GM12878 (cell line): Measurements from ENCODE around the gene TPM4. TPM values are rescaled to one million over a fixed set of nuclear protein-coding genes. Genes with fewer than 3 reads are reported as not detected.

ENCODE experiments used
- ATAC-seq: fragments of 200-7000 bp; cut with Tn5 transposase; 3 replicates; pipeline ENCODE4 v1.9.1; 2020; ENCODE audit warnings: mild to moderate bottlenecking, moderate library complexity
- BruUV-seq: library from RNA; stranded (reverse); fragments of 400-500 nt; replicated peaks from 2 replicates; lab custom pipeline; 2021; lab: Mats Ljungman, UMichigan
- CTCF ChIA-PET: fragments of 300-600 bp; sonication (Branson Sonifier 250); formaldehyde crosslinking; extraction: SDS; loops from one replicate; lab custom pipeline; 2021; ENCODE audit warnings: inconsistent platforms; lab: Yijun Ruan, JAX
- POLR2A ChIA-PET: fragments of 350-600 bp; formaldehyde crosslinking; extraction: SDS; loops from one replicate; lab custom pipeline; 2021; ENCODE audit warnings: inconsistent platforms; lab: Charles Lee
- RAD21 ChIA-PET: fragments of 300-600 bp; sonication (Branson Sonifier 250); formaldehyde crosslinking; loops from one replicate; lab custom pipeline; 2023; ENCODE audit warnings: antibody characterized with exemption; ENCODE audit not compliant: unreplicated experiment; lab: Charles Lee
- SMC1A ChIA-PET: fragments of 300-600 bp; sonication (Branson Sonifier 250); formaldehyde crosslinking; loops from one replicate; lab custom pipeline; 2023; ENCODE audit not compliant: unreplicated experiment, uncharacterized antibody; lab: Charles Lee
- DNase-seq: peaks from one replicate; pipeline ENCODE4 v3.0.0-alpha.2; 2011; ENCODE audit warnings: low read depth, low spot score
- FAIRE-seq: peaks from 3 replicates; lab custom pipeline; 2011; peaks lifted over from hg19 to GRCh38; lab: Jason Lieb, UNC
- H2AFZ ChIP-seq: 2 replicates; pipeline ENCODE4 v1.6.0; 2011; ENCODE audit warnings: low read depth, low read length, control low read depth; ENCODE audit not compliant: control insufficient read depth
- H3K27ac ChIP-seq: 2 replicates; pipeline ENCODE4 v1.5.1; 2011; ENCODE audit warnings: control low read depth; ENCODE audit not compliant: control insufficient read depth, insufficient read depth
- H3K27me3 ChIP-seq, 2 experiments: replicated peaks in 1 of 2; 2 replicates each; pipeline versions ENCODE4 v1.6.0 to v1.6.1; 2011; ENCODE audit warnings: low read length in 1 of 2; ENCODE audit not compliant: control insufficient read depth in 2 of 2, insufficient read depth in 2 of 2
- H3K36me3 ChIP-seq, 2 experiments: 2 replicates each; pipeline ENCODE4 v1.5.1; 2011; ENCODE audit warnings: low read length in 1 of 2; ENCODE audit not compliant: control insufficient read depth in 2 of 2, insufficient read depth in 2 of 2
- H3K4me1 ChIP-seq: 2 replicates; pipeline ENCODE4 v1.6.1; 2011; ENCODE audit warnings: mild to moderate bottlenecking, low read length, moderate library complexity, mixed read lengths; ENCODE audit not compliant: control insufficient read depth, insufficient read depth
- H3K4me2 ChIP-seq: 2 replicates; pipeline ENCODE4 v1.6.0; 2011; ENCODE audit warnings: control low read depth; ENCODE audit not compliant: control insufficient read depth, insufficient read depth
- H3K4me3 ChIP-seq: fragments of 200-600 bp; sonication (generic); 2 replicates; pipeline ENCODE4 v1.5.1; 2016
- H3K79me2 ChIP-seq: 2 replicates; pipeline ENCODE4 v1.6.0; 2011; ENCODE audit warnings: low read length; ENCODE audit not compliant: control insufficient read depth, insufficient read depth
- H3K9ac ChIP-seq: 2 replicates; pipeline ENCODE4 v1.8.0; 2011; ENCODE audit warnings: low read length, control low read depth, mixed read lengths; ENCODE audit not compliant: control insufficient read depth, insufficient read depth
- H3K9me3 ChIP-seq: replicated peaks from 3 replicates; pipeline ENCODE4 v1.5.1; 2011; ENCODE audit warnings: mild to moderate bottlenecking, low read length; ENCODE audit not compliant: control insufficient read depth, insufficient read depth
- H4K20me1 ChIP-seq: 2 replicates; pipeline ENCODE4 v1.6.0; 2011; ENCODE audit not compliant: control insufficient read depth, insufficient read depth
- CBX5 ChIP-seq: sonication (generic); IDR thresholded peaks from 2 replicates; pipeline ENCODE4 v1.6.1; 2016; ENCODE audit warnings: low read depth, moderate library complexity, mild to moderate bottlenecking, inconsistent platforms
- CHD2 ChIP-seq: IDR thresholded peaks from 2 replicates; pipeline ENCODE4 v1.6.1; 2011; ENCODE audit warnings: low read depth, low read length, improper control_type of control experiment, borderline replicate concordance
- ESRRA ChIP-seq: IDR thresholded peaks from 2 replicates; pipeline ENCODE4 v1.6.1; 2012; ENCODE audit warnings: mild to moderate bottlenecking, low read length, improper control_type of control experiment
- ETV6 ChIP-seq, 2 experiments: fragments of 450-650 bp in 1 of 2; IDR thresholded peaks in 1 of 2; conservative IDR thresholded peaks in 1 of 2; 2 replicates each; pipeline ENCODE4 v1.6.1; 2014; ENCODE audit warnings: antibody characterized with exemption in 1 of 2, borderline replicate concordance in 1 of 2, low read depth in 1 of 2, mild to moderate bottlenecking in 1 of 2, moderate library complexity in 1 of 2
- FOS ChIP-seq: IDR thresholded peaks from 3 replicates; pipeline ENCODE4 v1.6.1; 2011; ENCODE audit warnings: borderline replicate concordance; ENCODE audit not compliant: insufficient read length; ENCODE audit errors: extremely low read depth
- JUNB ChIP-seq: IDR thresholded peaks from 2 replicates; pipeline ENCODE4 v1.6.1; 2016; ENCODE audit warnings: antibody characterized with exemption, mild to moderate bottlenecking
- NR2F1 ChIP-seq: fragments of 450-650 bp; conservative IDR thresholded peaks from 2 replicates; pipeline ENCODE4 v1.6.1; 2017; ENCODE audit warnings: mild to moderate bottlenecking
- RAD21 ChIP-seq: IDR thresholded peaks from 2 replicates; pipeline ENCODE4 v1.6.1; 2011; ENCODE audit warnings: mild to moderate bottlenecking, low read depth, low read length, moderate library complexity; ENCODE audit not compliant: insufficient read depth
- SMAD1 ChIP-seq: fragments of 450-650 bp; IDR thresholded peaks from 2 replicates; pipeline ENCODE4 v1.6.1; 2018; ENCODE audit warnings: mild to moderate bottlenecking, low read depth; ENCODE audit not compliant: partially characterized antibody
- TCF12 ChIP-seq: IDR thresholded peaks from 2 replicates; pipeline ENCODE4 v1.6.1; 2011; ENCODE audit warnings: low read depth, mild to moderate bottlenecking, low read length
- TCF3 ChIP-seq: IDR thresholded peaks from 2 replicates; pipeline ENCODE4 v1.6.1; 2012; ENCODE audit warnings: low read depth, mild to moderate bottlenecking, low read length, borderline replicate concordance; ENCODE audit not compliant: insufficient read depth
- WRNIP1 ChIP-seq: IDR thresholded peaks from 2 replicates; pipeline ENCODE4 v1.6.1; 2011; ENCODE audit warnings: low read depth, low read length, improper control_type of control experiment, borderline replicate concordance
- YY1 ChIP-seq: IDR thresholded peaks from 2 replicates; pipeline ENCODE4 v1.6.1; 2011; ENCODE audit warnings: low read depth, mild to moderate bottlenecking, low read length
- ZNF217 ChIP-seq: fragments of 450-650 bp; IDR thresholded peaks from 2 replicates; pipeline ENCODE4 v1.6.1; 2017; ENCODE audit warnings: antibody characterized with exemption, mild to moderate bottlenecking
- ZNF622 ChIP-seq: fragments of 450-650 bp; IDR thresholded peaks from 2 replicates; pipeline ENCODE4 v1.6.1; 2017; ENCODE audit warnings: mild to moderate bottlenecking, inconsistent platforms
- whole genome bisulfite sequencing: methylation state at CpG from one replicate; pipeline ENCODE4 v1.1.6; 2016; ENCODE audit warnings: low lambda C conversion rate; ENCODE audit not compliant: insufficient replicate concordance, insufficient coverage; ENCODE audit errors: missing lambda C conversion rate; 5-methylcytosine and 5-hydroxymethylcytosine counted together
- in situ Hi-C: fragments of 300-500 bp; cut with MboI; formaldehyde crosslinking; loops from 9 replicates; pipeline ENCODE4 v1.14.3; 2018; ENCODE audit warnings: mixed read lengths
- intact Hi-C: fragments of 100-400 bp; cut with micrococcal nuclease; formaldehyde crosslinking; loops from one replicate; pipeline ENCODE4 v1.14.2; 2022; ENCODE audit not compliant: unreplicated experiment
- polyA plus RNA-seq, 11 experiments: library from polyadenylated mRNA; depleted of rRNA in 4 of 11; unstranded in 6 of 11; stranded (reverse) in 5 of 11; fragments of >200 nt; fragmentation: Nextera tagmentation in 4 of 11; fragmentation: Illumina TruSeq in 1 of 11; extraction: Ambion mirVana in 4 of 11; extraction: Trizol in 1 of 11; gene quantifications; 1 replicate in 1 of 11; 2 replicates in 10 of 11; pipeline versions ENCODE4 v1.2.1 to v1.2.3, GENCODE V29; 2011 to 2016; ENCODE audit warnings: inconsistent platforms in 2 of 11, missing spikeins in 2 of 11, low read depth in 1 of 11
- total RNA-seq, 4 experiments: library from RNA; depleted of rRNA in 3 of 4; stranded (reverse); fragments of >200 nt in 3 of 4; fragmentation: Illumina TruSeq in 1 of 4; extraction: Trizol in 1 of 4; gene quantifications; 2 replicates each; pipeline versions ENCODE4 v1.2.1 to v1.2.3, GENCODE V29; 2013 to 2021
- TF ChIP-seq, protein P1 (sequence below): fragments of 450-650 bp; IDR thresholded peaks from 2 replicates; pipeline ENCODE4 v1.6.1; 2016; ENCODE audit warnings: mild to moderate bottlenecking
- TF ChIP-seq, protein P2 (sequence below): IDR thresholded peaks from 2 replicates; pipeline ENCODE4 v1.6.1; 2012; ENCODE audit warnings: mild to moderate bottlenecking, low read depth, low read length
- TF ChIP-seq, protein P3 (sequence below): IDR thresholded peaks from 2 replicates; pipeline ENCODE4 v1.6.1; 2012; ENCODE audit warnings: low read depth, low read length, improper control_type of control experiment
- TF ChIP-seq, protein P4 (sequence below): fragments of 450-650 bp; IDR thresholded peaks from 2 replicates; pipeline ENCODE4 v1.6.1; 2016; ENCODE audit warnings: mild to moderate bottlenecking

The TPM4 gene
- total and polyA plus RNA-seq, 10 of the 15 experiments (the other 5 are each of a cell fraction or from before 2014, with no cell fraction given), result 183 to 620 (median 407) TPM

DNA sequence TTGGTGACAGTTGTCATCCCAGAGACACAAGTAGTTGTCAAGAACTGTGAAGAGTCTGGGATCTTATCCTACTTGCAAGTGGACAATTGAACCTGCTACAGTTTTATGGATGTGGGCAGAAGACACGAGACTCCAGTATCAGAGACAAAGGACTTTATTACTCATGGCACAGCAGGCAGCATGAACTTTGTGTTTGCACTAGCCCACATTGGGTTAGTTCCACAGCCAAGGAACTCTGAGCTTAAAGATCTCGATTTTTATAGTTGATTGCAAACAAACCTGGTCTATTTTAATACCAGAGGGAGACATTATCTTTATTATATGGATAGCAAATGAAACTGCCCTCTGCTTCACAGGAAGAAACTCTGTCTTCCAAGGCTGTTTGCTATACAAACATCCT, 16.0 kb upstream of the TPM4 start:
- H3K9ac ChIP-seq, result no peak overlapping the region
- H3K9me3 ChIP-seq, result peaks cover 8% of the 10 kb centered on the region
- DNase-seq, result no peak
- ChIA-PET CTCF (interaction anchor here (1.4 to 4.8 kb wide), 6 partner anchors 11 to 79 kb away, joined by 3 to 24 read pairs (median 4); no protein-coding TSS in a partner anchor), RAD21 (interaction anchor here (1.4 to 1.5 kb wide), 2 partner anchors 116 to 125 kb away, joined by 4 to 5 read pairs; partner anchors contain the start of gene FAM32A), POLR2A (no interaction called here), SMC1A (interaction anchor here (1.1 kb wide), 1 partner anchor 118 kb away, joined by 3 read pairs; no protein-coding TSS in a partner anchor)
- H3K4me2 ChIP-seq, result no peak overlapping the region
- H3K4me3 ChIP-seq, result no peak overlapping the region
- in situ Hi-C loops, result no loop called here
- intact Hi-C loops, result no loop called here
- H3K27me3 ChIP-seq, result no peaks in the 10 kb centered on the region
- no peak for FAIRE-seq
- H3K27ac ChIP-seq, result no peak overlapping the region
- 0% methylated on average over 2 of the region's 2 CpGs for whole genome bisulfite sequencing
- BruUV-seq, result no TSS peak
- H3K4me1 ChIP-seq, result no peaks in the 10 kb centered on the region
- H2AFZ ChIP-seq, result no peak overlapping the region
- no peaks in the 10 kb centered on the region for H3K36me3 ChIP-seq
- no peak for ATAC-seq
- no peaks in the 10 kb centered on the region for H4K20me1 ChIP-seq
- no peaks in the 10 kb centered on the region for H3K79me2 ChIP-seq
- TF ChIP-seq, protein P1, sequence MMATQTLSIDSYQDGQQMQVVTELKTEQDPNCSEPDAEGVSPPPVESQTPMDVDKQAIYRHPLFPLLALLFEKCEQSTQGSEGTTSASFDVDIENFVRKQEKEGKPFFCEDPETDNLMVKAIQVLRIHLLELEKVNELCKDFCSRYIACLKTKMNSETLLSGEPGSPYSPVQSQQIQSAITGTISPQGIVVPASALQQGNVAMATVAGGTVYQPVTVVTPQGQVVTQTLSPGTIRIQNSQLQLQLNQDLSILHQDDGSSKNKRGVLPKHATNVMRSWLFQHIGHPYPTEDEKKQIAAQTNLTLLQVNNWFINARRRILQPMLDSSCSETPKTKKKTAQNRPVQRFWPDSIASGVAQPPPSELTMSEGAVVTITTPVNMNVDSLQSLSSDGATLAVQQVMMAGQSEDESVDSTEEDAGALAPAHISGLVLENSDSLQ, result no peak
- no peak for TF ChIP-seq FOS
- TF ChIP-seq, protein P2, sequence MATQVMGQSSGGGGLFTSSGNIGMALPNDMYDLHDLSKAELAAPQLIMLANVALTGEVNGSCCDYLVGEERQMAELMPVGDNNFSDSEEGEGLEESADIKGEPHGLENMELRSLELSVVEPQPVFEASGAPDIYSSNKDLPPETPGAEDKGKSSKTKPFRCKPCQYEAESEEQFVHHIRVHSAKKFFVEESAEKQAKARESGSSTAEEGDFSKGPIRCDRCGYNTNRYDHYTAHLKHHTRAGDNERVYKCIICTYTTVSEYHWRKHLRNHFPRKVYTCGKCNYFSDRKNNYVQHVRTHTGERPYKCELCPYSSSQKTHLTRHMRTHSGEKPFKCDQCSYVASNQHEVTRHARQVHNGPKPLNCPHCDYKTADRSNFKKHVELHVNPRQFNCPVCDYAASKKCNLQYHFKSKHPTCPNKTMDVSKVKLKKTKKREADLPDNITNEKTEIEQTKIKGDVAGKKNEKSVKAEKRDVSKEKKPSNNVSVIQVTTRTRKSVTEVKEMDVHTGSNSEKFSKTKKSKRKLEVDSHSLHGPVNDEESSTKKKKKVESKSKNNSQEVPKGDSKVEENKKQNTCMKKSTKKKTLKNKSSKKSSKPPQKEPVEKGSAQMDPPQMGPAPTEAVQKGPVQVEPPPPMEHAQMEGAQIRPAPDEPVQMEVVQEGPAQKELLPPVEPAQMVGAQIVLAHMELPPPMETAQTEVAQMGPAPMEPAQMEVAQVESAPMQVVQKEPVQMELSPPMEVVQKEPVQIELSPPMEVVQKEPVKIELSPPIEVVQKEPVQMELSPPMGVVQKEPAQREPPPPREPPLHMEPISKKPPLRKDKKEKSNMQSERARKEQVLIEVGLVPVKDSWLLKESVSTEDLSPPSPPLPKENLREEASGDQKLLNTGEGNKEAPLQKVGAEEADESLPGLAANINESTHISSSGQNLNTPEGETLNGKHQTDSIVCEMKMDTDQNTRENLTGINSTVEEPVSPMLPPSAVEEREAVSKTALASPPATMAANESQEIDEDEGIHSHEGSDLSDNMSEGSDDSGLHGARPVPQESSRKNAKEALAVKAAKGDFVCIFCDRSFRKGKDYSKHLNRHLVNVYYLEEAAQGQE, result no peak
- TF ChIP-seq, protein P3, sequence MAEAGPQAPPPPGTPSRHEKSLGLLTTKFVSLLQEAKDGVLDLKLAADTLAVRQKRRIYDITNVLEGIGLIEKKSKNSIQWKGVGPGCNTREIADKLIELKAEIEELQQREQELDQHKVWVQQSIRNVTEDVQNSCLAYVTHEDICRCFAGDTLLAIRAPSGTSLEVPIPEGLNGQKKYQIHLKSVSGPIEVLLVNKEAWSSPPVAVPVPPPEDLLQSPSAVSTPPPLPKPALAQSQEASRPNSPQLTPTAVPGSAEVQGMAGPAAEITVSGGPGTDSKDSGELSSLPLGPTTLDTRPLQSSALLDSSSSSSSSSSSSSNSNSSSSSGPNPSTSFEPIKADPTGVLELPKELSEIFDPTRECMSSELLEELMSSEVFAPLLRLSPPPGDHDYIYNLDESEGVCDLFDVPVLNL, result no peak
- no peak for TF ChIP-seq YY1
- no peak for TF ChIP-seq JUNB
- no peak for TF ChIP-seq TCF12
- TF ChIP-seq TCF3, result no peak
- TF ChIP-seq ETV6 (conservative IDR thresholded peaks at IDR 0.05 in 1 of 2, IDR thresholded peaks at IDR 0.05 in 1 of 2; ENCODE audit: borderline replicate concordance in 1 of 2, low read depth in 1 of 2), result no peak
- no peak for TF ChIP-seq CBX5
- no peak for TF ChIP-seq ESRRA
- TF ChIP-seq WRNIP1, result no peak
- no peak for TF ChIP-seq CHD2
- no peak for TF ChIP-seq ZNF622
- no peak for TF ChIP-seq RAD21
- no peak for TF ChIP-seq SMAD1
- no peak for TF ChIP-seq ZNF217
- TF ChIP-seq, protein P4, sequence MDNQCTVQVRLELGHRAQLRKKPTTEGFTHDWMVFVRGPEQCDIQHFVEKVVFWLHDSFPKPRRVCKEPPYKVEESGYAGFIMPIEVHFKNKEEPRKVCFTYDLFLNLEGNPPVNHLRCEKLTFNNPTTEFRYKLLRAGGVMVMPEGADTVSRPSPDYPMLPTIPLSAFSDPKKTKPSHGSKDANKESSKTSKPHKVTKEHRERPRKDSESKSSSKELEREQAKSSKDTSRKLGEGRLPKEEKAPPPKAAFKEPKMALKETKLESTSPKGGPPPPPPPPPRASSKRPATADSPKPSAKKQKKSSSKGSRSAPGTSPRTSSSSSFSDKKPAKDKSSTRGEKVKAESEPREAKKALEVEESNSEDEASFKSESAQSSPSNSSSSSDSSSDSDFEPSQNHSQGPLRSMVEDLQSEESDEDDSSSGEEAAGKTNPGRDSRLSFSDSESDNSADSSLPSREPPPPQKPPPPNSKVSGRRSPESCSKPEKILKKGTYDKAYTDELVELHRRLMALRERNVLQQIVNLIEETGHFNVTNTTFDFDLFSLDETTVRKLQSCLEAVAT, result no peak
- TF ChIP-seq NR2F1, result no peak
